ENCODE results near the gene STAT4.

STAT4 gene

DNA sequence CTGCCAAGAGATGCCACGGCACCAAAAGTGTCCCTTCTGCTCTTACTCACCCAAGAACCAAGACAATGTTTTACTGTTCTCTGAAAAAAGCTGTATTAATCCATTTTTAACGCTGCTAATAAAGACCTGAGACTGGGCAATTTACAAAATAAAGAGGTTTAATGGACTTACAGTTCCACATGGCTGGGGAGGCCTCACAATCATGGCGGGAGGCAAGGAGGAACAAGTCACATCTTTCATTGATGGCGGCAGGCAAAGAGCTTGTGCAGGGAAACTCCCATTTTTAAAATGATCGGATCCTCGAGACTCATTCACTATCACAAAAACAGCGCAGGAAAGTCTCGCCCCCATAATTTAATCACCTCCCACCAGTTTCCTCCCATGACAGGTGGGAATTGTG lies 135.0 kb downstream of the STAT4 start:
- Histone ChIP-seq H3K4me3 (ENCODE audit: insufficient read depth, low read length, poor library complexity, severe bottlenecking) (no peak overlapping the region), H3K27ac (ENCODE audit: low read depth, low read length) (no peak overlapping the region), H3K9ac (ENCODE audit: low read length) (no peak overlapping the region), H3K27me3 (ENCODE audit: low read length) (no peaks in the 10 kb centered on the region), H3K36me3 (ENCODE audit: low read length) (no peaks in the 10 kb centered on the region), H3K9me2 (replicated peaks; ENCODE audit: insufficient read depth, low read length) (no peaks in the 10 kb centered on the region), H2AFZ (ENCODE audit: low read depth, low read length, severe bottlenecking) (no peak overlapping the region), H3K4me2 (ENCODE audit: low read depth, low read length, poor library complexity, severe bottlenecking) (no peak overlapping the region), H3K9me3 (ENCODE audit: insufficient read depth, low read length) (no peaks in the 10 kb centered on the region), H4K20me1 (ENCODE audit: low read depth, low read length) (no peaks in the 10 kb centered on the region), H3F3A (ENCODE audit: insufficient read depth) (peaks cover 12% of the 10 kb centered on the region), H3K79me2 (ENCODE audit: insufficient read depth, low read length) (peaks cover 12% of the 10 kb centered on the region; the same call in 1 of the 2 replicates)
- TF ChIP-seq, protein P1, sequence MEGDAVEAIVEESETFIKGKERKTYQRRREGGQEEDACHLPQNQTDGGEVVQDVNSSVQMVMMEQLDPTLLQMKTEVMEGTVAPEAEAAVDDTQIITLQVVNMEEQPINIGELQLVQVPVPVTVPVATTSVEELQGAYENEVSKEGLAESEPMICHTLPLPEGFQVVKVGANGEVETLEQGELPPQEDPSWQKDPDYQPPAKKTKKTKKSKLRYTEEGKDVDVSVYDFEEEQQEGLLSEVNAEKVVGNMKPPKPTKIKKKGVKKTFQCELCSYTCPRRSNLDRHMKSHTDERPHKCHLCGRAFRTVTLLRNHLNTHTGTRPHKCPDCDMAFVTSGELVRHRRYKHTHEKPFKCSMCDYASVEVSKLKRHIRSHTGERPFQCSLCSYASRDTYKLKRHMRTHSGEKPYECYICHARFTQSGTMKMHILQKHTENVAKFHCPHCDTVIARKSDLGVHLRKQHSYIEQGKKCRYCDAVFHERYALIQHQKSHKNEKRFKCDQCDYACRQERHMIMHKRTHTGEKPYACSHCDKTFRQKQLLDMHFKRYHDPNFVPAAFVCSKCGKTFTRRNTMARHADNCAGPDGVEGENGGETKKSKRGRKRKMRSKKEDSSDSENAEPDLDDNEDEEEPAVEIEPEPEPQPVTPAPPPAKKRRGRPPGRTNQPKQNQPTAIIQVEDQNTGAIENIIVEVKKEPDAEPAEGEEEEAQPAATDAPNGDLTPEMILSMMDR (IDR thresholded peaks at IDR 0.05; ENCODE audit: insufficient read depth, low read length, poor library complexity, severe bottlenecking), result no peak
- TF ChIP-seq EZH2phosphoT487 (conservative IDR thresholded peaks at IDR 0.05; ENCODE audit: low read length), result no peak

DNA sequence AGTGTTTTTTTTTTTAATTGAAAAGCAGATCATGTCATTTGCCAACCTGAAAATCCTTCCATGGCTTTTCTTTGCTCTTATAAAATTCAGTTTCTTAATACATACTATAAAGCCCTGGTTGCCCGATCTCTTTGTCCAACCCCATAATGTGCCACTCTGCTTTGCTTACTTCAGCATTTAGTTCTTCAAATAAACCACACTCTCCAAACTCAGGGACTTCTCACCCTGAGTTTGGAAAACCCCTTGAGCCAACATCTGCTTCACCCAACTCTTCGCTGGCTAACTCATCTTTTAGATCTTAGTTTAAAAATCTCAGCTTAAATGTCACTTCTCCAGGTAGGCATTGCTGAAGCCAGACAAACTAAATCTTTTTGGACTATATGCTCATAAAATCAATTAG lies 135.6 kb downstream of the STAT4 start:
- no peak overlapping the region for H3K27ac ChIP-seq (ENCODE audit: low read depth, low read length)
- no peaks in the 10 kb centered on the region for H3K9me3 ChIP-seq (ENCODE audit: insufficient read depth, low read length)
- TF ChIP-seq, protein P1 (IDR thresholded peaks at IDR 0.05; ENCODE audit: insufficient read depth, low read length, poor library complexity, severe bottlenecking), result no peak
- no peak for TF ChIP-seq EZH2phosphoT487 (conservative IDR thresholded peaks at IDR 0.05; ENCODE audit: low read length)
- peaks cover 12% of the 10 kb centered on the region; the same call in 1 of the 2 replicates for H3K79me2 ChIP-seq (ENCODE audit: insufficient read depth, low read length)
- no peaks in the 10 kb centered on the region for H3K36me3 ChIP-seq (ENCODE audit: low read length)
- H3K9ac ChIP-seq (ENCODE audit: low read length), result no peak overlapping the region
- no peak overlapping the region for H3K4me3 ChIP-seq (ENCODE audit: insufficient read depth, low read length, poor library complexity, severe bottlenecking)
- H2AFZ ChIP-seq (ENCODE audit: low read depth, low read length, severe bottlenecking), result no peak overlapping the region
- H3K9me2 ChIP-seq (replicated peaks; ENCODE audit: insufficient read depth, low read length), result no peaks in the 10 kb centered on the region
- no peaks in the 10 kb centered on the region for H4K20me1 ChIP-seq (ENCODE audit: low read depth, low read length)
- no peak overlapping the region for H3K4me2 ChIP-seq (ENCODE audit: low read depth, low read length, poor library complexity, severe bottlenecking)
- H3F3A ChIP-seq (ENCODE audit: insufficient read depth), result peaks cover 8% of the 10 kb centered on the region; the same call in 1 of the 2 replicates
- no peaks in the 10 kb centered on the region for H3K27me3 ChIP-seq (ENCODE audit: low read length)

DNA sequence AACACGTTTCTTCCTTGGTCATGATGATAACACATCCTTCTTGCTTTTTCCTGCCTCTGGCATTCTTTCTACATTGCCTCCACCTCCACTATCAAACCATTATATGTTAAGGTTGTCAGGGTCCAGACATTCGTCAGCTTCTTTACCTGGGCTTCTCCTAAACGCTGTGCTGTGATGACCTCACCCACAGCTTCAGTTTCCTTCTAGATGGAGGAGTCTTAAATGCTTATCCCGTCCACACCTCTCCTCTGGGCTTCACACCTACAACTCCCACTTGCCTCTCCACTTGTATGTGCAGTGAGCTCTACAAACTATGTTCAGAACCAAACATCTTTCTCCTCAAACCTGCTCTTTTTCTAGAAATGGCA lies 136.2 kb downstream of the STAT4 start:
- peaks cover 12% of the 10 kb centered on the region; the same call in 1 of the 2 replicates for H3K79me2 ChIP-seq (ENCODE audit: insufficient read depth, low read length)
- no peaks in the 10 kb centered on the region for H3K9me2 ChIP-seq (replicated peaks; ENCODE audit: insufficient read depth, low read length)
- TF ChIP-seq, protein P1 (IDR thresholded peaks at IDR 0.05; ENCODE audit: insufficient read depth, low read length, poor library complexity, severe bottlenecking), result no peak
- TF ChIP-seq EZH2phosphoT487 (conservative IDR thresholded peaks at IDR 0.05; ENCODE audit: low read length), result no peak
- peak overlapping the region; percentile 80 for H3K4me3 ChIP-seq (ENCODE audit: insufficient read depth, low read length, poor library complexity, severe bottlenecking)
- peak overlapping the region; percentile 63 for H3K4me2 ChIP-seq (ENCODE audit: low read depth, low read length, poor library complexity, severe bottlenecking)
- no peaks in the 10 kb centered on the region for H3K27me3 ChIP-seq (ENCODE audit: low read length)
- H3K9ac ChIP-seq (ENCODE audit: low read length), result peak overlapping the region; percentile 83
- H4K20me1 ChIP-seq (ENCODE audit: low read depth, low read length), result no peaks in the 10 kb centered on the region
- 0 out of 2 replicates have a peak, but pooled peaks cover 4% of the 10 kb centered on the region for H3K36me3 ChIP-seq (ENCODE audit: low read length)
- no peaks in the 10 kb centered on the region for H3K9me3 ChIP-seq (ENCODE audit: insufficient read depth, low read length)
- H3K27ac ChIP-seq (ENCODE audit: low read depth, low read length), result 0 out of 2 replicates have a peak overlapping the region, but pooled peaks have one; percentile 12
- peaks cover 6% of the 10 kb centered on the region; the same call in 1 of the 2 replicates for H3F3A ChIP-seq (ENCODE audit: insufficient read depth)
- peak overlapping the region; percentile 64 for H2AFZ ChIP-seq (ENCODE audit: low read depth, low read length, severe bottlenecking)
